HCEC 1CT (cell line): ENCODE data around the gene HK2.
A peak's percentile ranks its signal among the peaks of the same experiment; 100 is the strongest.
"Not testable (repeated sequence)": the region's sequence is repeated elsewhere in the genome, so short reads cannot be mapped to it uniquely, and the experiment has no call there.

Source experiments
- DNase-seq: peaks from one replicate; pipeline ENCODE4 v3.0.0-alpha.2; 2017

Gene HK2

DNA sequence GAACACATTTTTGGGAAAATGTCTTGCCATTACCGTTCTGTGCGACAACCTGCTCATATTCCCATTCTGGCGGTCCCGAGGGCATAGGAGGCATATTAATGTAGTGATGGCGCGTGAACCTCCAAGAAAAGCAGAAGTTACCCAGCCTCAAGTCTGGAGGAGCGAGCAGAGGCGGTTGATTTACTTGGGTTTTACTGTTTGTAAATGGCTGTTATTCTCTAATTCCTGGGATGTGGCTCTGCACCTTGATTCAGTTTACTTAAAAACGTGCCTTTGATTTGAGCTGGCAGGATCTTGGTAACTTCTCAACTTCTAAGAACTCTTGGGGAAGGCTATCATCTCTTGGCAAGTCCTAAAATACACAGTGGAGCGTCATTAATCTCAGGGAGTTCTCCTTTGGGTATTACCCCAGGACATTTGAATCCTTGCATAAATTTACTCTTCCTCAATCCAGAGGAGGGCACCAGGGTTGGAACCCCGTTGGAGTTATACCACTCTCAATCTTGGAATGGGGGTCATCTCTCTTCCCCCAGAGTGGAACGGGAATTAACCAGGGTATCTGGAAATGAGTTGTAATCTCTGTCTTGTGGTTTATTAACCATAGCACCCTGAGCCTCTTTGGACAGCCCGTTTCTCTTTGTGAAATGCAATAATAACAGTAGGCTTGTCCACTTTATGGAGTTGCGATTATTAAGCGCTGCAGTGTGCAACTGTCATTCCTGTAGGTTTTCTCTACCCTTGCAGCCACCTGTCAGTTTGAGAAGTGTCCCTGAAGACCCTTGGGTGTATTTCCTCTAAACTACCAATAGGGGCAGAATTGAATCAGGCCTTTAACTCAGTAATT is 2.1 kb downstream of the HK2 start:
- DNase-seq, result peak; percentile 63

DNA sequence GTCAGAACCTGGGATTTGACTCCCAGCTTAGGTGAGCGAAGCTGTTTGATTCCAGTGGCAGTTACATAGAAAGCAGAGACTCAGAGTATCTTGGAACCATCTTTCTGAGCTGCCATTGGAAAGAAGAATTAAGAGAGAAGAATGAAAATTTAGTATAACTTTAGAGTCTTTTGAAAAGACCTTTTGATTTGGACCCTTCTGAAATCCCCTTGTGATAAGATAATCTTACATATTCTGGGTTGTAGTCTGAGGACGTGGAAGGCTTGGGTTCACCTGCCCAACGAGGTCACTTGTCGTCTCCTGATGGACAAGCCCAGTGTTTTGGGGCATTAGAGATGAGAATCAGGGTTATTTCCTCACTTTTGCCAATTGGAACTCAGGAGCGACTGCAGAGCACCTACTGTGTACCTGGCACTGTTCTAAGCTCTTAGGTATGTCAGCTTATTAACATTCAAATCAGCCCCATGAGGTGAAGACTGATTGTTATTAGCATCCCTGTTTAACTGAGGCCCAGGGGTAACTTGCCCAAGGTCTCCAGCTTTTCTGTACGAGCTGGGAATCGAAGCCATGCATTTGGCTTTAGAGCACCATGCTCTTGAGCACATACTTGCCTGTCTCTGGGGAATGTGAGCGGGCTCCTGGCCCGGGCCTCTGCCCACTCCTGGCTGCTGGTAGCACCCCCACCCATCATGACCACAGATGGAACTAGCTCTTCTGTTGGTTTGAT is 2.9 kb downstream of the HK2 start:
- no peak for DNase-seq

DNA sequence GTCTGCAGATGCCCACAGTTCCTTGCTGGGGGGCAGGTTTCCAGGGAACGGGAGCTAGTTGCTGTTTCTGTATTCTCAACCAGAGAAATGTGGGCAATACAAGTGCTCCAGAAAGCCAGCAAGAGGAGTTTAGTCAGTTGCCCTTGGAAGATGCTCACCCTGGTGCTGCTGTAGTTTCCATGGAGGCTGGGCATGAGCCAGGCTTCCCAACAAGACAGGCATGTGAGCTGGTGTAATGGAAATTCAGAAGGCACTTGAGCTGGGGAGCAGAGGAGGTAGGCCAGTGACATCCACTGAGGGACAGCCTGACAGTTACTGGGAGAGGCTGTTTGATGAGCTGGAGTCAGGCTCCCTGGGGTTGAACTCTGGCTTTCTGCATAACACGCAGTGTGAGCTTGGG is 7.7 kb downstream of the HK2 start:
- no peak for DNase-seq

DNA sequence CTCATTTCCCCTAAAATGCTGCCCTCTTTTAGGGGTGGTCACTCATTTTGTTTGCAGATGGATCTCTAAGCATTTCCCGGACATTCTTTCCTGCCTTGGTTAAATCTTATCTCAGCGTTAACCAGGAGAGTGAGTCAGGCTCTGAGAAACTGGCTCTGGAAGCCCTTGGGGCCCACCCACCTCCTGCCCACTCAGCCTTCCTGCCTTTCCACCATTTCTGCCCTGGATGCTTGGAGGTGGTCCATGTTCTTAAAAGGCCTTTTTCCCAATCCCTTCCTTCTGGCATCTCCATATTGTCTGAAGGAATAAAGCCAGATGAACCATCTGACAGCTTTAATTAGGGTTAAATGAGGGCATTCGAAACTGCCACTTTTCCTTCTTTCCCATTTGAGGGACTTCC is 9.5 kb downstream of the HK2 start:
- DNase-seq, result peak; percentile 66

DNA sequence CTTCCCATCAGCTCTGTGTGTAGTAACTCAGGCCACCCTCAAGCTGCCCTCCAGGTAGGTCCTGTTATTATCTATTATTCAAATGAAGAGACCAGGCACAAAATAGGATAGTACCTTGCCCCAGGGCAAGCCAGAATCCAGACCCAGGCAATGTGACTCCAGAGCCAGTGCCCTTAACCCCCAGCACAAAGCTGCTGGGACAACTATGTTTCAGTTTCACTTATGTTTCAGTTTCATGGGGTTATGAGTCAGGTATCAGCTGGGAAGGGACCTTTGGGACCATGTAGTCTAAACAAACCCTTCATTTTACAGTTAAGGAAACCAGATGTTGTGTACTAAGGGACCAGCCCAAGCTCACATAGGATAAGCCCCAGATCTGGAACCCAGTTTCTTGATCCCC is 10.0 kb downstream of the HK2 start:
- DNase-seq, result peak; percentile 77

DNA sequence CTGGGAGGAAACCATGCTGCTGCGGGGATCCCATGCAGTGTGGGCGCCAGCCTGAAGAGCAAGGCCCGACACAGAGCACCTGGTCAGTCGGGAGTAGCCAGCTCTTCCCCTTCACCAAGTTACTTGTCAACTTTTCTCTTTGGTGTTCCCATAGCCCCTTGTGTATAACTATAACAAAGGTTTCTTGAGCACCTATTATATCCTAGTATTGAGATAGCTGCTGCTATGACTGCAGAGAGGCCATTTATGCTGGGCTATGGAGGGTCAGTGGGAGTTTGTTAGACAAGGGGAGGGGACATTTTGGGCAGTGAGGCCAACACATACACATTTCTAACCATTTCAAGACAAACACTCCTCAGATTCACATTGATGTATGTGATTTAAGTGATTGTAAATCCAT is 10.8 kb downstream of the HK2 start:
- DNase-seq, result no peak

DNA sequence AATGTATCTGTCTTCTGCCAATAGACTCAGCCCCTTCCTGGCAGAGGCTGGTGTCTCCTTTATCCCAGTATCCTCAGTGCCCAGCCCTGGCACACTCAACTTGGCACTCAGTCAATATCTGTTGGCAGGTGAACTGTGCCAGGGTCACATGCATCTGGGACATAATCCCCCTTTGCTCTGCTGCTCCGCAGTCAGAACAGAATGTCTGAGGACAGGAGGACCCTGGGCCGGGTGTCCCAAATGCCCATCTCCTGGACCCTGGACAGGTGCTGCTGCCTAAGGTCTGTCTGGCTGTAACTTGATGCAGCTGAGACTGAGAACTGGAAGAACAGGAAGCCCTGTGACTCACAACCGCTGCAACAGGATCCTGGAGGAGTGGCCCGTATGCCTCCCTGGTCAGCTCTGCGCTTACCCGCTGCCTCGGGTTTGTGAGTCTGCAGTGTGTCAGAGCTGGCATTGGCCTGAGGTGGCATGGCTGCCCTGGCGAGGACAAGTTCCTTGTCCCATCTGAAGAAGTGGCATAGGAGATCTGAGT is 11.4 kb downstream of the HK2 start:
- DNase-seq, result peak; percentile 94

DNA sequence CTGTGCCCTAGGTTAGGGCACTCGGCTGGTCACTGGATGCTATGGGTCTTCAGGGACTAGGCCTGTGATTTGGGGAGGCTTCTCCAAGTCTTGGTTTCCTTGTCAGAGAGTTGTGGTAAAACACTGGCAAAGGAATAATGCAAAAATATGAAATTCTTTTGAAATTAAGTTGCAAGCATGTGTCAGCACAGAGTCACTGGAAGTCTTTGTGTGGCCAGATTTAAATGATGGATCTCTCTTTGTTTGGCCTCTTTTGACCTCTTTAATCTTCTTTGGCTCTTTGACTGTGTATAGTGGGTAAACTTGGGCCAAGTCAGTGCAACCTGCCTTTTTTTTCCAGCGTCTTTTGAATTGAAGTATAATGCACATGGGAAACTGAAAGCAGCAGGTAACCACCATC is 12.1 kb downstream of the HK2 start:
- DNase-seq, result peak; percentile 79

DNA sequence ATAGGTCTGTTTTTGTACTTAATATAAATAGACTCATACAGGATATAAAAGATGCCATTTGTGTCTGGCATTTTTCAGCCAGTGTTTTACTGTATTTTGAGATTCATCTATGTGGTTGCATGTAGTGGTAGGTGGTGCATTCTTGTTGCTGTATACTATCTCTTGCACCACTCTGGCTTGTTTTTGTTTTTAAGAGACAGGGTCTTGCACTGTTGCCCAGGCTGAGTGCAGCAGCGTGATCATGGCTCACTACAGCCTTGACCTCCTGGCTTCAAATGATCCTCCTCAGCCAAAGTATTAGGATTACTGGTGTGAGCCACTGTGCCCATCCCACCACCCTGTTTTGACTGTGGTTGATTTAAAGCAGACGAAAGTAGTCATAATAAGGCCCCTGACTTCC is 12.6 kb downstream of the HK2 start:
- DNase-seq, result no peak

DNA sequence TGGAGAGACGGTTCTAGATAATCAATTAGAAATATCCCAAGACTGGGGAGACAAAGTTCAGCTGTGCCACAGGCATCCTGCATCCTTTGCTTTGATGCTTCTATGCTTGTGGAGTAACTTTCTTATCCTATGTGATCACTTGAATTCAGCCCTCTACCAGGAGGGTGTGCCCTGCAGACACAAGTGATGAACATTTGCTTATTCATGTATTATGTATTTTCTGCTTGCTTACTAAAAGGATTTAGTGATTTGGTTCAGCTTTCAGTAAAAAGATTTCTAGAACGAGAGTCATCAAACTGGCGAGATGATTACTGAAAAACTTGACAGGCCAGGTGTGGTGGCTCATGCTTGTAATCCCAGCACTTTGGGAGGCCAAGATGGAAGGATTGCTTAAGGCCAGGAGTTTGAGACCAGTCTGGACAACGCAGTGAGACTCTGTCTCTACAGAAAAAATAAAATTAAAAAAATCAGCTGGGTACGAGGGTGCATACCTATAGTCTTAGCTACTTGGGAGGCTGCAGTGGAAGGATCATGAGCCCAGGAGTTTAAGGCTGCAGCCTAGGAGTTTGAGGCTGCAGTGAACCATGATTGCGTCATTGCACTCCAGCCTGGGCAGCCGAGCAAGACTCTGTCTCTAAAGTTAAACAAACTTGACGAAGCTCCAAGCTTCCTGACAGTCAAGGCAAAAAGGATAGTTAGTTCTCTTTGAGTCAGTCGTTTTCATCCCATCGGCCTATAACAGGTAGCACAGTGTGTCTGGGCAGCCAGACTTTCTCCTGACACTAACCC is 13.3 kb downstream of the HK2 start:
- DNase-seq, result peak; percentile 76

DNA sequence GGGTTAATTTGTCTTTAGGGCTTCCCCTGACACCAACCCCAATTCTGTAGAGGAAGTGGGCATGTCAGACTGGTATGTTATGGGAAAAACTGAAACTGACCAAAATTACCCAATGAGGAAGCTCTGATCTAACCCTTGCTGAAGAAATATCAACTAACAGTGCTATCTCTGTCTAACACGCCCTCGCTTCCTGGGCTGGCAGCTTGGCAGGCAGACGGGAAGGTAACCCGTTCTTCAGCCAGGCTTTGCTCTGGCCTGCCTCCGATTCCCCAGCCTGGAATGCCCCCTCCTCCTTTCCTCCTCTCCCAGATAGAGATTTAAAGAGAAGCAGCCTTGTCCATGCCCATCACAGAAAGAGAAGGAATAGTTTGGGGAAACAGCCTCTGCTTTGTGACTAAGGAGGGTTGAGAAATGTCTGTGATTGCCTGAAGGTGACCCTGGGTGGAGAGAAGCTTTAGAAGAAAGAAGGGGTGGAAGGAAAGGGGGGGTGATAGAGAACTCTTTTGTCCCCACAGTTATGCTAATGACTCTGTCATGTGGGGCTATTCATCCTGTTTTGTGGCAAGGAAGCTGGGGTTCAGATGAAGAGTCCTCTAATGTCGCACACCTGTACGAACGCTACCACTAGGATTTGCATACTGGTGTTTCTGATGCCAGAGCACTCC is 15.4 kb downstream of the HK2 start:
- DNase-seq, result no peak

DNA sequence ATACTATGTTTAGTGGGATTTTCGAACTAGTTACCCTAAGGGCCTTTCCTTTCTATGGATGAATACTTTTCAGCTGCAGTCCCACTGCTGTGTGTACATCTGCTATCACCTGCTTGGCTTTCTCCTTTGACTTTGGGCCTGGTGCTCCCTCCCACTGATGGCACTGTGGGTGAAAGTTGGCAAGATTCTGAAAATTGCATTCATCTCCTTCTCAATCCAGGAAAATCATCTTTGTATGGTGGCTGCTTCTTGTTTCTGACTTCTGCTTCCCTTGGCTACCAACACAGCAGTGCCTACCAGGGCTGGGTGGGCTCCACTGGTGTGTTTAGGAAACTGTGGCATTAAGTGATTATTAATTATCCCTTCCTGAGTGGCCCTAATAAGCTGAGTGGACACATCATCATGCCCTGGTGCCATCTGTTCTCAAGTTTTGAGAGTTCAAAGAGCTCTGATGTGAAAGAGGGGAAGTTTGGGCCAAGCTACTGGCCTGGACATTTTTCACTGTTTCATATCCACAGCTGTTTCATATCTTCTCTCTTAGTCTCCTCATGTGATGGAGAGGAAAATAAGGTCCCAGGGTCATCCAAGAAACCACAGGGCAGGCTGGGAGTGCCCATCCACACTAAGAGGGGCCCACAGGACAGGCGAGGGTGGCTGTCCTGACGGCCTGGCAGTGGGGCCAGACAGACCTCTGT is 16.7 kb downstream of the HK2 start:
- DNase-seq, result peak; percentile 79

DNA sequence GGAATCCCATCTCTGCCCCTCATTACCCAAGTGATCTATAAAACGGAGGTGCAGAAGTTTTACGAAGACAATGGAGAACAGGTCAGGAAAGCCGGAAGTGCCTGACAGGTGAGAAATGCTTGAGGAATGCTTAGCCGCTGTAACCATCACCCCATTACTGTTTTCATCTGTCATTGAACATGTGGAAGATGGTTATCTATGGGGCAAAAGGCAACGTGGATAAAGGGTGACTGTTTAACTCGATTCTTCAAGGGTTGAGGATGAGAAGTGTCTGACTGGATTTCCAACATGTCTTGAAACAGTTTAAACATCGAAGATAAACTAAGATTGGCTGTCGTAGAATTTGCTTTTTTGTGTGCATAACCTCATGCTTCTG is 17.3 kb downstream of the HK2 start:
- peak; percentile 87 for DNase-seq

DNA sequence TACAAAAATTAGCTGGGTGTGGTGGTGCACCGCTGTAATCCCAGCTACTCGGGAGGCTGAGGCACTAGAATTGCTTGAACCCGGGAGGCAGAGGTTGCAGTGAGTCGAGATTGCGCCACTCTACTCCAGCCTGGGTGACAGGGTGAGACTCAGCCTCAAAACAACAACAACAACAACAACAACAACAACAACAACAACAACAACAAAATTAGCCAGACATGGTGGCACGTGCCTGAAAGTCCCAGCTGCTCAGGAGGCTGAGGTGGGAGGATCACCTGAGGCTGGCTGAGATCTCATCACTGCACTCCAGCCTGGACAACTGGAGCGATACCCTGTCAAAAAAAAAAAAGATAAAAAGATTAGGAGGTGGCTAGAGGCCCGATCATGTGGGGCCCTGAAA is 19.4 kb downstream of the HK2 start:
- not testable (repeated sequence) for DNase-seq

DNA sequence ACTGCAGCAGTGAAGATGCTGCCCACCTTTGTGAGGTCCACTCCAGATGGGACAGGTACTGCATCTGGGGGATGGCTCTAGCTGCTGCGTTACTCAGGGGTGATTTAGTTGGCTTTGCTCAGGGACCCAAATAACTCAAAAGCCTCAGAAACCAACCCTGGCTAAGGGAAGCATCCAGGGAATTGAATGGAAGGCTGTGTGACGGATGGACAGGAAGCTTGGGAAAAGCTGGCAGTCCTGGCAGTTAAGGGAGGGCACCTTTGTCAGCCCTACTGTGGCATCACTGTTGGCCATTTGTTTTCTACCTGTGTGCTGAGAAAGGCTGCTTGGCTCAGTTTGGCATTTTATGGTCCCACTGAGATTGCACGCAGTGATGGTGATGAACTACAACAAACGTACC is 20.5 kb downstream of the HK2 start:
- no peak for DNase-seq

DNA sequence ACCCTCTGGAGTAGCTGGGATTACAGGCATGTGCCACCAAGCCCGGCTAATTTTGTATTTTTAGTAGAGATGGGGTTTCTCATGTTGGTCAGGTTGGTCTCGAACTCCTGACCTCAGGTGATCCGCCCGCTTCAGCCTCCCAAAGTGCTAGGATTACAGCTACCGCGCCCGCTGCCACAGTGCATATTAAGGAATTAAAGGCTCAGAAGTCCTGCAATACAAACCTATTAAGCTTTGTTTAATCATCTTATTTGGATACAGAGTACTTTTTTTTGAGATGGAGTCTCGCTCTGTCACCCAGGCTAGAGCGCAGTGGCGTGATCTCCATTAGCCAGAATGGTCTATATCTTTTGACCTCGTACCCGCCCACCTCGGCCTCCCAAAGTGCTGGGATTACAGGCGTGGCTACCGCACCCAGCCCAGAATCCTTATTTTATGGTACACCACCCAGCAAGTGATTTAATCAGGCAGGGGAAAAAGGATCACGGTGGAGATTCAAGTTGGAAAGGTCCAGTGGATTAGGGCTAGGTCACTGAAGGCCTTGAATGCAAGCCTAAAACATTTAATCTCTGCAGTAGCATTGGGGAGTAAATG is 21.3 kb downstream of the HK2 start:
- not testable (repeated sequence) for DNase-seq

DNA sequence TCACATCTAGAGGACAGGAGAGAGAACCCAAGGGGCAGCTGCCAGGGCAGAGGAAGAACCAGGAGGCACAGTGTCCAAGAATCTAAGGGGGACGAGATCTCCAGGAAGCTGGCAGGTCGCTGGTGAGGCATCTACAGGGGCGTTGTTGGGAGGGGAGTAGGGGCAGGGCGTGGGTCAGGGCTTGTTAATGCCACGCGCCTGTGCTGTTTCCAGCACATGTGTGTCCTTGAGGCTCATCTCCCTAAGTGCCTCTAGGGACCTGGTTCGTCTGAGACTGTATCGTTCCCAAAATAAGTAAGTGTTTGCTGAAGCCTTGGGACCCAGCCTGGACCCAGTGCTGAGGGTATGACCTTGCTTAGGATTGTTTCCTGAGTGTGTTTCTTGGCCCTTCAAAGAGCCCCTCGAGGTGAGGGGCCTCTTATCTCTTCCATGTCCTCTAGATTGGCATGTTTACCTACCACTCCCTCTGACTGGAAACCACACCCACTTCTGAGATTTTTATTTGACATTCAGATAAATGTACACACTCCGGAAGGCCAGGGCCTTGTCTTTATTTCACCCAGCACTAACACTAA is 22.2 kb downstream of the HK2 start:
- DNase-seq, result no peak

DNA sequence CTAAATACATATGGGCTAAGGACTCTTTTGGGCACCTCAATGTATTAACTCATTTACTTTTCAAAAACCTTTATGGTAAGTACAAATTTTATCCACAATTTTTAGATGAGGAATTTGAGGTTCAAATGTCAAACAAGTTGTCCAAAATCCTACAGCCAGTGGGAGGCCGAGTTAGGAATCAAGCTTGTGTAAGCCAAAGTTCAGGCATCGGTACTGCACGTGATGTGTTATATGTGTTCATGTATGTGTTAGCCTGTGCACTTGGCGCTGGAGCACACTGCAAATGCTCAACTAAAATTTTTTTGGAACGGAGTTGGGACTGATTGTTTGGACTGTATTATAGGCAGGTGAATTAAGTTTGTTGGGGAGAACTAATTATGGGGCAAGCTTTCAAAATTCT is 22.7 kb downstream of the HK2 start:
- no peak for DNase-seq

DNA sequence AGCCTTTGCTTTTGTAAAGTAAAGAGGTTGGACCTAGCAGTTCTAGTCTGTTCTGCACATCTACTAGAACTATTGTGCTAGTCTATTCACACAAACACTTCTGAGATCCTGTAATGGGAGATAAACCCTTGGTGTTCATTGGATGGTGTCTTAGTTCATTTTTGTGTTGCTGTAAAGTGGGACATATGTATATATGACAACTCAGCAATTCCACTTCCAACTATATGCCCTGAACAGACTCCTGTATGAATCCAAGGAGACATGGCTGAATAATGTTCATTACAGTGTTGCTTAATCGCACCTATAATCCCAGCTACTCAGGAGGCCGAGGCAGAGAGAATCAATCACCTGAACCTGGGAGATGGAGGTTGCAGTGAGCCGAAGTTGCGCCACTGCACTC is 23.3 kb downstream of the HK2 start:
- DNase-seq, result no peak

DNA sequence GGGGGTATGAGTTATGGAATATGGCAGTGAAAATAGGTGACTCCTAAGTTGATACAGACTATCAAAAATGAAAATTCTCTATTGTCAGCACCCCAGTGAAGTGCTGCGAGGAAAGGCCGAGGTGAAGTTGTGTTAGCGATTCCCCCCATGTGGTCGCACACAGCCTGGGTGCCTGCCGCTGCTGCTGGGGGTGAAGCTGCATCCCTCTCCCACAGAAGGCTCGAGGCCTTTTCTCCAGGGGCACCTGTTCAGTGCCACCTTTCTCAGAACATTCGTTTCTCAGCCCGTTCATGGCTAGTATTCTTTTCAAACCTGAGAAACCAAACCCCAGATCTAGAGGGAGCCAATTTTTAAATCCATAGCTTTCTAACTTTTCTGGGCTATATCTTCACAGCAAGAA is 23.8 kb downstream of the HK2 start:
- DNase-seq, result no peak

DNA sequence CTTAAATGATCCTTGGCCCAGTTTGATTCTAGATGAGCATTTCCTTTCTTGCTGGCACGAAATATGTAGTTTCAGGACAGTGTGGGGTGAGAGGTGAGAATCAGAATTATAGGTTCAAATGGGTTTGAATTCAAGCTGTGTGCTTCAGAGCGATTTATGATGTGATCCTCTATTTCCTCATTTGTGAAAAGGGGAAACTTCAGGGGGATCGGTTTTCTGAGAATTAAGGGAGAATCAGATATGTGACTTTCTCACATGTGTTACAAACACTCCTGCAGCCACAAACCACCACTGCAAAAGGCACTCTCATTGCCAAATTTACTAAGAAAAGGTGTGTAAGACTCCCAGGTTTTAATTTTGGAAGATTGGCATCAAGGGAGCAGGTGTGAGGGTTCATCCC is 24.4 kb downstream of the HK2 start:
- no peak for DNase-seq

DNA sequence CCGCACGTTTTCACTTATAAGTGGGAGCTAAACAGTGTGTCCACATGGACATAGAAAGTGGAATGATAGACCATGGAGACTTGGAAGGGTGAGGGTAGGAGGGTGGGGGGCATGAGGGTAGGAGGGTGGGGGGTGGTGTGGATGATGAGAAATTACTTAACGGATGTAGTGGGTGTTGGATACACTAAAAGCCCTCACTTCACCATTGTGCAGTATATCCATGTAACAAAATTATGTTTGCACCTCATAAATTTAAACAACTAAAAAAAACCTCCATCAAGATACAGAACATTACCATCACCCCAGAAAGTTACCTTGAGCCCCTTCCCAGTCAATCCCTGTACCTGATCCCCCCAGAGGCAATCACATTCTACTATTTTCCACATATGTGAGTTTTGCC is 26.2 kb downstream of the HK2 start:
- no peak for DNase-seq
